ENCODE data around the gene KIAA0232. TPM values are rescaled to one million over a fixed set of nuclear protein-coding genes. Genes with fewer than 3 reads are reported as not detected.
A peak's percentile ranks its signal among the peaks of the same experiment; 100 is the strongest.
"Not testable (repeated sequence)": the region's sequence is repeated elsewhere in the genome, so short reads cannot be mapped to it uniquely, and the experiment has no call there.

KIAA0232 gene
- total RNA-seq, 1 donor from 2014 or later = 27.2 TPM

DNA sequence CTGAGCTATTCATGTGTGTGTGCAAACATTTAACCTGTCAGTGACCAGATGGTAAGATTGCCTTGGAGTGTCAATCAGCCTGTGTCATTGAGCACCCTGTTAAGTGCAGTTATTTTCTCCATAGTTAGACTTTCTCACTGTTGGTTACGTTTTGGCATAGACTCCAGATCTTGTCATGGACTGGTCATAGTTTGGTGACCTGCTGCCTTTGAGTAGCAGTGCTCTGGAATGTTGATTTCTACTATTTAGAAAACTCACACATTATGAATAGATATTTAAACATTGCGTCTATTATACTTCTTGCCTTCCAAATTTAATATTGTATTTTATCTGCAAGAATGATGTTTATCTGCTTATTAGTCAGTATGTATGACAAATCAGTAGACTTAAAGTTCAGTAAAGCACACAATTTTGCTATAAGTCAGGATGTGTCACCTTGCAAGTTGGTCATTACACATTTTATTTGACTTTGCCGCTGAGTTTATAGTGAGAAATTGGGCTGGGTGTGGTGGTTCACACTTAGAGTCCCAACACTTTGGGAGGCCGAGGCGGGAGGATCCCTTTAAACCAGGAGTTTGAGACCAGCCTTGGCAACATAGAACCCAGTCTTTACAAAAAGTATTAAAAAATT, 42.4 kb downstream of the KIAA0232 start:
- Mint-ChIP-seq H3K36me3 (ENCODE audit: low read depth, unreplicated experiment) (peaks cover 10% of the 10 kb centered on the region), H3K27ac (ENCODE audit: unreplicated experiment) (no peak overlapping the region)
- TF ChIP-seq, protein P1, sequence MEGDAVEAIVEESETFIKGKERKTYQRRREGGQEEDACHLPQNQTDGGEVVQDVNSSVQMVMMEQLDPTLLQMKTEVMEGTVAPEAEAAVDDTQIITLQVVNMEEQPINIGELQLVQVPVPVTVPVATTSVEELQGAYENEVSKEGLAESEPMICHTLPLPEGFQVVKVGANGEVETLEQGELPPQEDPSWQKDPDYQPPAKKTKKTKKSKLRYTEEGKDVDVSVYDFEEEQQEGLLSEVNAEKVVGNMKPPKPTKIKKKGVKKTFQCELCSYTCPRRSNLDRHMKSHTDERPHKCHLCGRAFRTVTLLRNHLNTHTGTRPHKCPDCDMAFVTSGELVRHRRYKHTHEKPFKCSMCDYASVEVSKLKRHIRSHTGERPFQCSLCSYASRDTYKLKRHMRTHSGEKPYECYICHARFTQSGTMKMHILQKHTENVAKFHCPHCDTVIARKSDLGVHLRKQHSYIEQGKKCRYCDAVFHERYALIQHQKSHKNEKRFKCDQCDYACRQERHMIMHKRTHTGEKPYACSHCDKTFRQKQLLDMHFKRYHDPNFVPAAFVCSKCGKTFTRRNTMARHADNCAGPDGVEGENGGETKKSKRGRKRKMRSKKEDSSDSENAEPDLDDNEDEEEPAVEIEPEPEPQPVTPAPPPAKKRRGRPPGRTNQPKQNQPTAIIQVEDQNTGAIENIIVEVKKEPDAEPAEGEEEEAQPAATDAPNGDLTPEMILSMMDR (IDR thresholded peaks at IDR 0.05; ENCODE audit: unreplicated experiment) = no peak

DNA sequence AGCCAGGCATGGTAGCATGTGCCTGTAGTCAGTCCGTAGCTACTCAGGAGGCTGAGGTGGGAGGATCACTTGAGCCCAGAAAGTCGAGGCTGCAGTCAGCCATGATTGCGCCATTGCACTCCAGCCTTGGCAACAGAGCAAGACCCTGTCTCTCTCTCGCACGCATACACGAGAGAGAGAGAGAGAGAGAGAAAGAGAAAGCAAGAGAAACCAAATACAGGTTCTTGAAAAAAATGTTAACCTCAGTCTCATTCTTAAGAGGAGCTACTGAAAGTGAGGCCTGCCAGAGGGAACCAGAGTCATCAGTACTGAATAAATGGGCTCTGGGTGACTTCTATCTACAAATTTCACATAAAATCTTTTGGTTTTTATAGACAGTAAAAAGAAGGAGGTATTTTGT, 42.9 kb downstream of the KIAA0232 start:
- H3K27ac Mint-ChIP-seq (ENCODE audit: unreplicated experiment) = no peak overlapping the region
- TF ChIP-seq, protein P1 (IDR thresholded peaks at IDR 0.05; ENCODE audit: unreplicated experiment) = no peak
- peaks cover 10% of the 10 kb centered on the region for H3K36me3 Mint-ChIP-seq (ENCODE audit: low read depth, unreplicated experiment)
- no peak for DNase-seq (ENCODE audit: low spot score)
- no peaks in the 10 kb centered on the region for H3K9me3 Mint-ChIP-seq (ENCODE audit: unreplicated experiment)
- no peaks in the 10 kb centered on the region for H3K27me3 Mint-ChIP-seq (ENCODE audit: unreplicated experiment)
- no peaks in the 10 kb centered on the region for H3K4me1 Mint-ChIP-seq (ENCODE audit: unreplicated experiment)
- no peak overlapping the region for H3K4me3 Mint-ChIP-seq (ENCODE audit: unreplicated experiment)

More for the DNA sequence above, 42.4 kb downstream of the KIAA0232 start:
- no peak overlapping the region for H3K4me3 Mint-ChIP-seq (ENCODE audit: unreplicated experiment)
- DNase-seq (ENCODE audit: low spot score) = no peak
- H3K4me1 Mint-ChIP-seq (ENCODE audit: unreplicated experiment) = no peaks in the 10 kb centered on the region
- H3K9me3 Mint-ChIP-seq (ENCODE audit: unreplicated experiment) = no peaks in the 10 kb centered on the region
- H3K27me3 Mint-ChIP-seq (ENCODE audit: unreplicated experiment) = peaks cover 2% of the 10 kb centered on the region

DNA sequence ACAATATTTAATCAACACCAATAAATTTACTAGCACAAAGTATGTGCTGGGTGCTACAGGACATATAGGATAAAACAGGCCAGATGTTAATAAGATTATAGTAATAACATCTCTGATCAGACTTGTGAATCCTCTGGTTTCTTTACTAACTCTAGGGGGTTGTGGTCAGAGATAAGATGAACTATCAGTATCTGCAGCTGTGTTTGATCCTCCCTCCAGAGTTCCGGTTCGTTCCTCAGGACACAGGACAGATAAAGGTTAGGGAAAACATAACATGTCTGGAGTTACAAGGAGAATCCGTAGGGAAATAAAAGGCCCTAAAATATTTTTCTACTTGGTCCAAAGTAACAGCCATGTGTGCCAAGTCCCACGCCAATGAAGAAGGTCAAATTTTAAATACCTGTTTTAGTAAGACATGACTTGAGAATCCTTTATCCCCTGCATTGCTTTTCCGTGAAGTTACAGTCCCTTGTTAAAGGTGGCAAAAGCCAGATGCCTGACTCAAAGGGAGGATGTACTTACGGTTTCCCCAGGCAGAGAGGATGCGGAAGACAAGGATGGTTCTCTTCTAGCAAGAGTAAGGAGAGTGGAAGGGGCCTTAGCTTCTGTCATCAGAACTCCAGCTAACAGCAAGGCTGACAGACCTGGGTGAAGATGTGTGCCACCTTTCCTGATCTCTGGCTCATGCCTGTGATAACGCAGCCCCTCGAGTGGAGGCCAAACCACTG, 44.4 kb downstream of the KIAA0232 start:
- Mint-ChIP-seq H3K36me3 (ENCODE audit: low read depth, unreplicated experiment) (peaks cover 15% of the 10 kb centered on the region), H3K4me1 (ENCODE audit: unreplicated experiment) (peaks cover 5% of the 10 kb centered on the region)

DNA sequence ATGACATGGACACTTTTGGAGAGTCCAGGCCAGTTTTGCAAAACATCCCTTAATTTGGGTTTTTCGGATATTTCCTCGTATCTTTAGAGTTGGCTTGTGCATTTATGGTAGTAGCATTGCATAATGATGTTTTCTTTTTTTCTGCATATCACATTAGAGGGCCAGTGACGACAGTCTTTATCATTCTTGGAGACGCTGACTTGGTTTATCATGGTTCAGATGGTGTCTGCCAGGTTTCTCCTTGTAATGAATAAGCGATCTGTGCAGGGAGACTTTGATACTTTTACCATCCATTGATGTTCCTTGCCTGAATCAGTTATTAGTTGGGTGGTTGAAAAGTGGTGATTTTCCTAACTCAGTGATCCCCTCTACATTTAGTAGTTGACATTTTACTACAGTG, 46.6 kb downstream of the KIAA0232 start:
- DNase-seq (ENCODE audit: low spot score) = no peak
- H3K27ac Mint-ChIP-seq (ENCODE audit: unreplicated experiment) = no peak overlapping the region
- no peaks in the 10 kb centered on the region for H3K9me3 Mint-ChIP-seq (ENCODE audit: unreplicated experiment)
- TF ChIP-seq, protein P1 (IDR thresholded peaks at IDR 0.05; ENCODE audit: unreplicated experiment) = no peak
- H3K4me1 Mint-ChIP-seq (ENCODE audit: unreplicated experiment) = peaks cover 5% of the 10 kb centered on the region
- peaks cover 15% of the 10 kb centered on the region for H3K36me3 Mint-ChIP-seq (ENCODE audit: low read depth, unreplicated experiment)
- no peak overlapping the region for H3K4me3 Mint-ChIP-seq (ENCODE audit: unreplicated experiment)
- H3K27me3 Mint-ChIP-seq (ENCODE audit: unreplicated experiment) = no peaks in the 10 kb centered on the region

More for the DNA sequence above, 44.4 kb downstream of the KIAA0232 start:
- no peaks in the 10 kb centered on the region for H3K27me3 Mint-ChIP-seq (ENCODE audit: unreplicated experiment)
- H3K4me3 Mint-ChIP-seq (ENCODE audit: unreplicated experiment) = no peak overlapping the region
- H3K27ac Mint-ChIP-seq (ENCODE audit: unreplicated experiment) = peak overlapping the region; percentile 63
- no peaks in the 10 kb centered on the region for H3K9me3 Mint-ChIP-seq (ENCODE audit: unreplicated experiment)
- TF ChIP-seq, protein P1 (IDR thresholded peaks at IDR 0.05; ENCODE audit: unreplicated experiment) = no peak
- DNase-seq (ENCODE audit: low spot score) = no peak

DNA sequence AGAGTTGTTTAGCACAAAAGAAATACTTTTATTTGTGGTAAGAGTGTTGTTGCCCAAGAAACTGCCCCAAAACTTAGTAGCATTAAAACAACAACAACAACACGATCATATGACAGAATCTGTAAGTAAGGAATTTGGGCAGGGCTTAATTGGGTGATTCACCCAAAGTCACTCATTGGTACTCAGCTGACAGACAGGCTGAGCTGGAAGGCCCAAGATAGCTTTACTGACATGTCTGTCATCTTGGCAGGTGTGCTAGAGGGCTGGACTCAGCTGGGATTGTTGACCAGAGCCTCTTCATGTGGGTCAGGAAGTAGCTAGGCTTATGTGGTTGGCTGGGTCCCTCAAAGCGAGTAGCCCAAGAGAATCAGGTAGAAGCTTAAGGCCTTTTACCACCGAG, 52.3 kb downstream of the KIAA0232 start:
- Mint-ChIP-seq H3K4me3 (ENCODE audit: unreplicated experiment) (no peak overlapping the region), H3K36me3 (ENCODE audit: low read depth, unreplicated experiment) (peaks cover 18% of the 10 kb centered on the region), H3K27ac (ENCODE audit: unreplicated experiment) (no peak overlapping the region), H3K9me3 (ENCODE audit: unreplicated experiment) (no peaks in the 10 kb centered on the region), H3K4me1 (ENCODE audit: unreplicated experiment) (peaks cover 5% of the 10 kb centered on the region), H3K27me3 (ENCODE audit: unreplicated experiment) (no peaks in the 10 kb centered on the region)
- no peak for DNase-seq (ENCODE audit: low spot score)
- TF ChIP-seq, protein P1 (IDR thresholded peaks at IDR 0.05; ENCODE audit: unreplicated experiment) = no peak

DNA sequence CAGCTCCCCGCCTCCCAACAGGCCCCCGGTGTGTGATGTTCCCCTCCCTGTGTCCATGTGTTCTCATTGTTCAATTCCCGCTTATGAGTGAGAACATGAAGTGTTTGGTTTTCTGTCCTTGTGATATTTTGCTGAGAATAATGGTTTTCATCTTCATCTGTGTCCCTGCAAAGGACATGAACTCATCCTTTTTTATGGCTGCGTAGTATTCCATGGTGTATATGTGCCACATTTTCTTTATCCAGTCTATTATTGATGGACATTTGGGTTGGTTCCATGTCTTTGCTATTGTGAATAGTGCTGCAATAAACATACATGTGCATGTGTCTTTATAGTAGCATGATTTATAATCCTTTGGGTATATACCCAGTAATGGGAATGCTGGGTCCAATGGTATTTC, 53.1 kb downstream of the KIAA0232 start:
- H3K27me3 Mint-ChIP-seq (ENCODE audit: unreplicated experiment); DNase-seq (ENCODE audit: low spot score): not testable (repeated sequence)

DNA sequence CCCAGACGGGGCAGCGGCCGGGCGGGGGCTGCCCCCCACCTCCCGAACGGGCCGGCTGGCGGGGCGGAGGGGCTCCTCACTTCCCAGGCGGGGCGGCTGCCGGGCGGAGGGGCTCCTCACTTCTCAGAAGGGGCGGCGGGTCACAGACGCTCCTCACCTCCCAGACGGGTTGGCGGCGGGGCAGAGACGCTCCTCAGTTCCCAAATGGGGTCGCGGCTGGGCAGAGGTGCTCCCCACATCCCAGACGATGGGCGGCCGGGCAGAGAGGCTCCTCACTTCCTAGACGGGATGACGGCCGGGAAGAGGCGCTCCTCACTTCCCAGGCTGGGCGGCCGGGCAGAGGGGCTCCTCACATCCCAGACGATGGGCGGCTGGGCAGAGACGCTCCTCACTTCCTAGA, 54.6 kb downstream of the KIAA0232 start:
- H3K27ac Mint-ChIP-seq (ENCODE audit: unreplicated experiment); H3K4me3 Mint-ChIP-seq (ENCODE audit: unreplicated experiment); H3K9me3 Mint-ChIP-seq (ENCODE audit: unreplicated experiment); H3K4me1 Mint-ChIP-seq (ENCODE audit: unreplicated experiment); H3K27me3 Mint-ChIP-seq (ENCODE audit: unreplicated experiment); DNase-seq (ENCODE audit: low spot score): not testable (repeated sequence)
- peaks cover 13% of the 10 kb centered on the region for H3K36me3 Mint-ChIP-seq (ENCODE audit: low read depth, unreplicated experiment)

More for the DNA sequence above, 53.1 kb downstream of the KIAA0232 start:
- not testable (repeated sequence) for H3K4me1 Mint-ChIP-seq (ENCODE audit: unreplicated experiment); H3K27ac Mint-ChIP-seq (ENCODE audit: unreplicated experiment); H3K9me3 Mint-ChIP-seq (ENCODE audit: unreplicated experiment)
- Mint-ChIP-seq H3K36me3 (ENCODE audit: low read depth, unreplicated experiment) (peaks cover 18% of the 10 kb centered on the region), H3K4me3 (ENCODE audit: unreplicated experiment) (peak overlapping the region; percentile 49)

Measured in endothelial cell (in vitro differentiated cells).